ENCODE data around the gene ZRSR2. TPM values are rescaled to one million over a fixed set of nuclear protein-coding genes. Genes with fewer than 3 reads are reported as not detected.

The ZRSR2 gene
- total RNA-seq, 1 donor from 2014 or later, result 8.4 TPM

GRCh38 chrX:15856222-15856587 lies 65.9 kb downstream of the ZRSR2 start:
- Mint-ChIP-seq H3K9me3 (ENCODE audit: unreplicated experiment) (no peaks in the 10 kb centered on the region), H3K27me3 (ENCODE audit: unreplicated experiment) (peaks cover 2% of the 10 kb centered on the region), H3K4me3 (ENCODE audit: unreplicated experiment) (no peak overlapping the region), H3K4me1 (ENCODE audit: unreplicated experiment) (peaks cover 12% of the 10 kb centered on the region), H3K27ac (ENCODE audit: unreplicated experiment) (no peak overlapping the region), H3K36me3 (ENCODE audit: low read depth, unreplicated experiment) (peaks cover 2% of the 10 kb centered on the region)
- DNase-seq (ENCODE audit: low spot score), result no peak
- TF ChIP-seq CTCF (IDR thresholded peaks at IDR 0.05; ENCODE audit: unreplicated experiment), result no peak

GRCh38 chrX:15856636-15857035 lies 66.4 kb downstream of the ZRSR2 start:
- no peaks in the 10 kb centered on the region for H3K9me3 Mint-ChIP-seq (ENCODE audit: unreplicated experiment)
- peaks cover 2% of the 10 kb centered on the region for H3K27me3 Mint-ChIP-seq (ENCODE audit: unreplicated experiment)
- H3K4me3 Mint-ChIP-seq (ENCODE audit: unreplicated experiment), result no peak overlapping the region
- H3K36me3 Mint-ChIP-seq (ENCODE audit: low read depth, unreplicated experiment), result no peaks in the 10 kb centered on the region
- no peak for DNase-seq (ENCODE audit: low spot score)
- H3K4me1 Mint-ChIP-seq (ENCODE audit: unreplicated experiment), result peaks cover 12% of the 10 kb centered on the region
- no peak overlapping the region for H3K27ac Mint-ChIP-seq (ENCODE audit: unreplicated experiment)
- TF ChIP-seq CTCF (IDR thresholded peaks at IDR 0.05; ENCODE audit: unreplicated experiment), result no peak

- H3K27ac Mint-ChIP-seq (ENCODE audit: unreplicated experiment), result no peak overlapping the region
- peaks cover 2% of the 10 kb centered on the region for H3K27me3 Mint-ChIP-seq (ENCODE audit: unreplicated experiment)
- no peak overlapping the region for H3K4me3 Mint-ChIP-seq (ENCODE audit: unreplicated experiment)
- H3K9me3 Mint-ChIP-seq (ENCODE audit: unreplicated experiment), result no peaks in the 10 kb centered on the region
- H3K36me3 Mint-ChIP-seq (ENCODE audit: low read depth, unreplicated experiment), result no peaks in the 10 kb centered on the region
- DNase-seq (ENCODE audit: low spot score), result no peak
- peaks cover 8% of the 10 kb centered on the region for H3K4me1 Mint-ChIP-seq (ENCODE audit: unreplicated experiment)
- TF ChIP-seq CTCF (IDR thresholded peaks at IDR 0.05; ENCODE audit: unreplicated experiment), result no peak
Measured at GRCh38 chrX:15858051-15858450, 67.8 kb downstream of the ZRSR2 start.

- Mint-ChIP-seq H3K9me3 (ENCODE audit: unreplicated experiment) (no peaks in the 10 kb centered on the region), H3K27me3 (ENCODE audit: unreplicated experiment) (no peaks in the 10 kb centered on the region), H3K4me3 (ENCODE audit: unreplicated experiment) (no peak overlapping the region), H3K27ac (ENCODE audit: unreplicated experiment) (no peak overlapping the region), H3K4me1 (ENCODE audit: unreplicated experiment) (peaks cover 3% of the 10 kb centered on the region), H3K36me3 (ENCODE audit: low read depth, unreplicated experiment) (no peaks in the 10 kb centered on the region)
- DNase-seq (ENCODE audit: low spot score), result no peak
- TF ChIP-seq CTCF (IDR thresholded peaks at IDR 0.05; ENCODE audit: unreplicated experiment), result no peak
Measured at GRCh38 chrX:15860921-15861320, 70.6 kb downstream of the ZRSR2 start.

- DNase-seq (ENCODE audit: low spot score), result no peak
- TF ChIP-seq CTCF (IDR thresholded peaks at IDR 0.05; ENCODE audit: unreplicated experiment), result no peak
- Mint-ChIP-seq H3K36me3 (ENCODE audit: low read depth, unreplicated experiment) (no peaks in the 10 kb centered on the region), H3K27me3 (ENCODE audit: unreplicated experiment) (no peaks in the 10 kb centered on the region), H3K4me3 (ENCODE audit: unreplicated experiment) (no peak overlapping the region), H3K4me1 (ENCODE audit: unreplicated experiment) (no peaks in the 10 kb centered on the region), H3K27ac (ENCODE audit: unreplicated experiment) (no peak overlapping the region), H3K9me3 (ENCODE audit: unreplicated experiment) (no peaks in the 10 kb centered on the region)
Measured at GRCh38 chrX:15864023-15864422, 73.7 kb downstream of the ZRSR2 start.
